Esophagus muscularis mucosa (tissue), 4 donors: ENCODE measurements around the gene MAP3K2.

ENCODE experiments used
- CTCF ChIP-seq, 3 experiments: fragments of 200-600 bp in 2 of 3; fragments of 450-650 bp in 1 of 3; sonication (generic) in 2 of 3; IDR thresholded peaks; one replicate each; pipeline ENCODE4 v1.5.1; 2017 to 2019; ENCODE audit warnings: antibody characterized with exemption in 3 of 3, mild to moderate bottlenecking in 2 of 3, moderate library complexity in 1 of 3
- EP300 ChIP-seq: sonication (generic); formaldehyde crosslinking; IDR thresholded peaks from one replicate; pipeline ENCODE4 v1.6.1; 2017; ENCODE audit warnings: antibody characterized with exemption
- POLR2A ChIP-seq: fragments of 450-650 bp; IDR thresholded peaks from one replicate; pipeline ENCODE4 v1.6.1; 2017; ENCODE audit warnings: antibody characterized with exemption, moderate library complexity, mild to moderate bottlenecking, low read depth
- POLR2AphosphoS5 ChIP-seq, 2 donors: sonication (generic); formaldehyde crosslinking; IDR thresholded peaks; one replicate each; pipeline ENCODE4 v1.6.1; 2017; ENCODE audit warnings: antibody characterized with exemption in 2 of 2

GRCh38 chr2:127351603-127352002 lies 36.2 kb downstream of the MAP3K2 start:
- TF ChIP-seq POLR2A (no peak), CTCF (IDR thresholded peaks at IDR 0.05) (no peak), POLR2AphosphoS5 (IDR thresholded peaks at IDR 0.05) (no peak), EP300 (no peak)
